BE2C (cell line): ENCODE results near the gene MSL3.
A peak's percentile ranks its signal among the peaks of the same experiment; 100 is the strongest.

ENCODE experiments used
- DNase-seq: peaks from one replicate; pipeline ENCODE4 v3.0.0-alpha.2; 2020
- H3K27me3 ChIP-seq: fragments of 250-450 bp; sonication (Bioruptor Pico); 2 replicates; pipeline ENCODE4 v1.5.1; 2020; ENCODE audit warnings: mild to moderate bottlenecking
- H3K36me3 ChIP-seq: fragments of 250-450 bp; sonication (Bioruptor Pico); 2 replicates; pipeline ENCODE4 v1.5.1; 2020; ENCODE audit warnings: mild to moderate bottlenecking
- H3K4me1 ChIP-seq: fragments of 250-450 bp; sonication (Bioruptor Pico); 2 replicates; pipeline ENCODE4 v1.5.1; 2020
- H3K4me3 ChIP-seq: 2 replicates; pipeline ENCODE4 v1.5.1; 2011; ENCODE audit warnings: low read depth, low read length
- H3K9me3 ChIP-seq: fragments of 250-450 bp; sonication (Bioruptor Pico); 2 replicates; pipeline ENCODE4 v1.5.1; 2020
- TF ChIP-seq, protein P1 (sequence below): IDR thresholded peaks from 2 replicates; pipeline ENCODE4 v1.5.1; 2012; ENCODE audit warnings: mild to moderate bottlenecking, low read depth, low read length

MSL3 gene

DNA sequence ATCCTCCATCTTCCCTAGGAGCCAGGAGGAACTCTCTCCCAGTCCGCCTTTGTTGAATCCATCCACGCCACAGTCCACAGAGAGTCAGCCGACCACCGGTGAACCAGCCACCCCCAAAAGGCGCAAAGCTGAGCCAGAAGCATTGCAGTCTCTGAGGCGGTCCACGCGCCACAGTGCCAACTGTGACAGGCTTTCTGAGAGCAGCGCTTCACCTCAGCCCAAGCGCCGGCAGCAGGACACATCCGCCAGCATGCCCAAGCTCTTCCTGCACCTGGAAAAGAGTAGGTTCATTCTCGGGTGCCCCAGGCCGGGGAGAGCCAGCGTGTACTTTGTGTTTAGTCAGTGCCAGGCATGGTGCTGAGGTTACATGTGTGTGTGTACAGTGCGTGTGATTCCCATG, 7.4 kb downstream of the MSL3 start:
- no peak for DNase-seq
- TF ChIP-seq, protein P1, sequence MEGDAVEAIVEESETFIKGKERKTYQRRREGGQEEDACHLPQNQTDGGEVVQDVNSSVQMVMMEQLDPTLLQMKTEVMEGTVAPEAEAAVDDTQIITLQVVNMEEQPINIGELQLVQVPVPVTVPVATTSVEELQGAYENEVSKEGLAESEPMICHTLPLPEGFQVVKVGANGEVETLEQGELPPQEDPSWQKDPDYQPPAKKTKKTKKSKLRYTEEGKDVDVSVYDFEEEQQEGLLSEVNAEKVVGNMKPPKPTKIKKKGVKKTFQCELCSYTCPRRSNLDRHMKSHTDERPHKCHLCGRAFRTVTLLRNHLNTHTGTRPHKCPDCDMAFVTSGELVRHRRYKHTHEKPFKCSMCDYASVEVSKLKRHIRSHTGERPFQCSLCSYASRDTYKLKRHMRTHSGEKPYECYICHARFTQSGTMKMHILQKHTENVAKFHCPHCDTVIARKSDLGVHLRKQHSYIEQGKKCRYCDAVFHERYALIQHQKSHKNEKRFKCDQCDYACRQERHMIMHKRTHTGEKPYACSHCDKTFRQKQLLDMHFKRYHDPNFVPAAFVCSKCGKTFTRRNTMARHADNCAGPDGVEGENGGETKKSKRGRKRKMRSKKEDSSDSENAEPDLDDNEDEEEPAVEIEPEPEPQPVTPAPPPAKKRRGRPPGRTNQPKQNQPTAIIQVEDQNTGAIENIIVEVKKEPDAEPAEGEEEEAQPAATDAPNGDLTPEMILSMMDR: no peak
- H3K9me3 ChIP-seq: no peaks in the 10 kb centered on the region
- H3K27me3 ChIP-seq: no peaks in the 10 kb centered on the region
- H3K4me1 ChIP-seq: no peaks in the 10 kb centered on the region
- H3K36me3 ChIP-seq: peaks cover 6% of the 10 kb centered on the region; the same call in 1 of the 2 replicates
- H3K4me3 ChIP-seq: no peak overlapping the region

DNA sequence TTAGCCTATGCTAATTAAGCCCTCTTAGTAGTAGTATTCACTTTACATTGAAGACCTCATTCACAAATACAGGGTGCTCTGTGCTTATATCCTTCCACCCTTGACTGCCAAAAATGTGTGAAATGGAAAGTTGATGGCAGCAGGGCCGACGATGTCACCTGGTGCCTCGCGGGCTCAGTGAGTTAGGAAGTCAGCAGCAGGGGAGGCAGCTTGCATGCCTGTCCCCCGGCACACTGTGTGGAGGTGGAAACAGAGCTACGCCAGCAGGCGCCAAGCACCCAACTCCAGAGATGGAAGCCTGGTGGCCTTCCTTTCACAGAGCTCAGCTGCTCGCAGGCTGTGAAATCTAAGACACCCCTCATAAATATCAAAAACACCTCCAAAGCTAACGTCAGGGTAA, 8.4 kb downstream of the MSL3 start:
- Histone ChIP-seq H3K4me1 (no peaks in the 10 kb centered on the region), H3K27me3 (no peaks in the 10 kb centered on the region)
- TF ChIP-seq, protein P1: no peak

DNA sequence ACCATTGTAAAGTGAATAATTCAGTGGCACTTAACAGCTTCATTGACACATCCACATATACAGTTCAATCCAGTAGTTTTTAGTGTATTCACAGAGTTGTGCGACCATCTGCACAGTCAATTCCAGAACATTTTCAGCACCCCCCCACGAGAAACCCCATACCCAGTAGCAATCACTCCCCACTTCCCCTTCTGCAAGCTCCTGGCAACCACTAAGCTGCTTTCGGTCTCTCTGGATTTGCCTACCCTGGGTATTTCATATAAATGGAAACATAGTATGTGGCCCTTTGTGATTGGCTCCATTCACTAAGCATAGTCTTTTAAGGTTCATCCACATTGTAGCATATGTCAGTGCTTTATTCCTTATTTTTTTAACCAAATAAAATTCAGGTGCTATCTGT, 10.0 kb downstream of the MSL3 start:
- H3K27me3 ChIP-seq: no peaks in the 10 kb centered on the region
- H3K4me1 ChIP-seq: no peaks in the 10 kb centered on the region
- H3K4me3 ChIP-seq: no peak overlapping the region
- H3K9me3 ChIP-seq: no peaks in the 10 kb centered on the region
- DNase-seq: no peak
- TF ChIP-seq, protein P1: no peak
- no peaks in the 10 kb centered on the region for H3K36me3 ChIP-seq

More for the DNA sequence above, 8.4 kb downstream of the MSL3 start:
- no peak for DNase-seq
- Histone ChIP-seq H3K9me3 (no peaks in the 10 kb centered on the region), H3K36me3 (peaks cover 6% of the 10 kb centered on the region; the same call in 1 of the 2 replicates), H3K4me3 (no peak overlapping the region)

DNA sequence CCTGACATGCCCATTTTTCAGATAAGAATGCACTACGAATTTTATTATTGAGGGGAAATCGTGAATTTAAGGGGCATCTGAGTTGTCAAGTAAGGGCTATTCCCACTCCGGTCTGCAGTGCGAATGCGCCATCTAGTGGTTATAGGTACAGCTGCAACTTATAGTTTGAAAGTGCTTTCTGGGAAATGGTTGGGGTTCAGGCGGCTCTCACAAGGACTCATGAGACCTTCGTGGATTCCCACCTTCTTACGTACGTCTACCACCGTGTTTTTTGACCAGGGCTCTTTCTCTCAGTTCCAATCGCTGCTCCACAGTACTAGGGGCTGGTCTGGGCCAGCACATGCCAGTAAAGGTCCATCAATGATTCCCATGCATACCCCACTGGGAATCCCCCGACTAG, 12.3 kb downstream of the MSL3 start:
- TF ChIP-seq, protein P1: peak; percentile 81
- no peaks in the 10 kb centered on the region for H3K9me3 ChIP-seq
- DNase-seq: peak; percentile 8
- no peaks in the 10 kb centered on the region for H3K36me3 ChIP-seq
- no peak overlapping the region for H3K4me3 ChIP-seq
- H3K27me3 ChIP-seq: no peaks in the 10 kb centered on the region
- H3K4me1 ChIP-seq: no peaks in the 10 kb centered on the region

DNA sequence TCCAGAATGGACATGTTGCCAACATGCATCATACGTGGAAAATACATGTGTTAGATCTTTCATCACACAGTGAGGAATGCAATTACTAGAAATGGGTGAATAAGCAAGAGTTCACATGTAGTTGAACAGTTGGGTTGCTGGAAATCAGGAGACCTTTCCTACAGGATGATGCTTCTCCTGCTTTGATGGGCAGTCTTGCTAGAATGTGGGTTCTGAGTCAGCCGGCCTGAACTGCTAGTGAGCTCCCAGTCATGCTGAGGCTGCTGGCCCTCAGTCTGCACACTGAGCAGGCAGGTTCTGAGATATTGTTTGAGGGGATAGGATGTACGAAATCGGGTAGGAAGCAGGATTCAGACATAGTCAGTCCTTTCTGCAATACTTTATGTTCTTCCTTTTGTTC, 20.2 kb downstream of the MSL3 start:
- Histone ChIP-seq H3K36me3 (no peaks in the 10 kb centered on the region), H3K4me1 (no peaks in the 10 kb centered on the region), H3K9me3 (no peaks in the 10 kb centered on the region), H3K4me3 (no peak overlapping the region), H3K27me3 (no peaks in the 10 kb centered on the region)
- no peak for DNase-seq
- TF ChIP-seq, protein P1: no peak

DNA sequence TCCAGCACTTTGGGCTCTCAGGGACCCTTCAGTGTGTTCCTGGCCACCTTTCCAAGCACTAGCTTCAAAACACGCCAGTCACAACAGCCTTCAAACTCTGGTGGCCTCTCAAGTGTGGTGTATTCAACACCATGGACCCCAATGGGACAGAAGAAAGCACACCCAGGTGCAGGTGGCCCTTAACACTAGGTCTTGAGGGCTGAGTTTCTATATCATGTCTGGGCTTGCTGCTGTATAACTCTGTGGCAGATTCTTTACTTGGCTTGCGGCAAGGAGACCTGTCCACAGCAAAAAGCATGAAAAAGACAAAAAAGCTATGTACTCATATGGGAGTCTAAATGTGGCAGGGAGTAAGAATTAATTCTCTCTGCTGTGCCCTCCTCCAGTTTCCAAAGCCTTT, 23.1 kb downstream of the MSL3 start:
- TF ChIP-seq, protein P1: no peak
- Histone ChIP-seq H3K27me3 (no peaks in the 10 kb centered on the region), H3K36me3 (no peaks in the 10 kb centered on the region), H3K4me3 (no peak overlapping the region), H3K4me1 (no peaks in the 10 kb centered on the region), H3K9me3 (no peaks in the 10 kb centered on the region)
- no peak for DNase-seq
